Retinal pigment epithelial cell (primary cell): ENCODE measurements around the gene ENPEP.
"Not testable (repeated sequence)": the region's sequence is repeated elsewhere in the genome, so short reads cannot be mapped to it uniquely, and the experiment has no call there.

Experiments
- DNase-seq: peaks from one replicate; pipeline ENCODE4 v3.0.0-alpha.2; 2010; ENCODE audit warnings: low read depth
- H3K4me3 ChIP-seq: 2 replicates; pipeline ENCODE4 v1.5.1; 2011; ENCODE audit warnings: mild to moderate bottlenecking, low read length, control low read depth, moderate library complexity
- CTCF ChIP-seq: conservative IDR thresholded peaks from 2 replicates; pipeline ENCODE4 v1.5.1; 2011; ENCODE audit warnings: low read depth, low read length, control low read depth, inconsistent platforms

ENPEP gene

DNA sequence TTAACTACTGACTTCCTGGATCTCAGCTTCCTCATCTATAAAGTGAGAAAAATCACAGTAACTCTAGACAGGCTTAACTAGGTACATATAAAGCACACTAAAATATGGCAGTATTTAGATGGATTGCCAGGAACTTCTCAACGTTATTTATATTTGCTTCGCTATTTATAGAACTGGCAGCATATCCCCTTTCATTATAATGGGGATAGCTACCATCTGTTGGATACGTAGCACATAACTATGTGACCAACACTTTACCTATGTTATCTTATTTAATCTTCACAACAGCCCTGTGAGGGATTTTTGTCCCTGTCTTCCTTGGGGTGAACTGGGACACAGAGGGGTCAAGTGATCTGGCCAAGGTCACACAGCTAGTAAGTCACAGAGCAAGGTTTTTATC is 64.6 kb downstream of the ENPEP start:
- no peak overlapping the region for H3K4me3 ChIP-seq
- TF ChIP-seq CTCF: no peak
- no peak for DNase-seq

- no peak for TF ChIP-seq CTCF
- no peak for DNase-seq
Measured at GRCh38 chr4:110540982-110541451, 65.1 kb downstream of the ENPEP start.

GRCh38 chr4:110543577-110543976 is 67.6 kb downstream of the ENPEP start:
- no peak for TF ChIP-seq CTCF
- no peak for DNase-seq
- no peak overlapping the region for H3K4me3 ChIP-seq

More at GRCh38 chr4:110540982-110541451, 65.1 kb downstream of the ENPEP start:
- H3K4me3 ChIP-seq: no peak overlapping the region

DNA sequence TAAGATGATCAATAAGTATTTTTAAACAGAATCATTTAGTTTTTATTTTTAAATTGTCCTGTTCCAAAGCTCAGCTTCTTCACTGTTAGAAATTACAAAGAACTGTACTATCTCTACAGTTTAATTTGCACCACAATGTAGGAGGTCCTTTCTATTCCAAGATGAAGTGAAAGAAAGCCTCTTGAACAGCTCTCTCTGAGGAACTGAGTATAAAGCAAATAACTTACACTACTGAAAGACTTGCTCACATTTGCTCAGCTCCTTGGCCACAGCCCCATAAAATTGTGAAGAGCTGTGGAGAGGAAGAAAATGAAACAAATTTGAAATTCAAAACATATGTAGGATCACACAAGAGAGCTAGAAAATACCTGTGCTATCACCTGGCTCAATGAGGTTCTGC is 68.6 kb downstream of the ENPEP start:
- no peak overlapping the region for H3K4me3 ChIP-seq
- TF ChIP-seq CTCF: no peak
- no peak for DNase-seq

- peak; percentile 7 for DNase-seq
- no peak overlapping the region for H3K4me3 ChIP-seq
- no peak for TF ChIP-seq CTCF
Measured at GRCh38 chr4:110550260-110550659, 74.3 kb downstream of the ENPEP start.

DNA sequence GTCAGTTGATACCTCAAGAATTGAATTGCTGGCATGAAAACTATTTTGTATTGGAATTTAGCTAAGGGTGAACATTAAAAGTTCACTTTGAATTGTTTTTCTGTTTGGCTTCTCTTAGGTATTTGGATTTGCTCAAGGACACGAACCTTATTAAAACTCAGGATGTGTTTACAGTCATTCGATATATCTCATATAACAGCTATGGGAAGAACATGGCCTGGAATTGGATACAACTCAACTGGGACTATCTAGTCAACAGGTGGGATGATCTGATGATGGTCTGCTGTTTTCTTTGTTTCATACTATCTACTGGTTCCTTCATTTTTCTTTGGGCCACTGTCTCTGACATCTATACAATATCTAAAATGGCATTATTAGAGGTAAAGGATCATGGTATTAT is 77.2 kb downstream of the ENPEP start:
- no peak for TF ChIP-seq CTCF
- DNase-seq: no peak
- no peak overlapping the region for H3K4me3 ChIP-seq

GRCh38 chr4:110567214-110567613 is 91.3 kb downstream of the ENPEP start:
- H3K4me3 ChIP-seq: no peak overlapping the region
- no peak for DNase-seq
- no peak for TF ChIP-seq CTCF

GRCh38 chr4:110576696-110577095 is 100.7 kb downstream of the ENPEP start:
- H3K4me3 ChIP-seq, DNase-seq: not testable (repeated sequence)
